RCC 7860 (cell line): ENCODE measurements around the gene GLI1.

Experiments used
- DNase-seq: peaks from one replicate; pipeline ENCODE4 v3.0.0-alpha.2; 2015; ENCODE audit warnings: low spot score
- FAIRE-seq: peaks from 2 replicates; lab custom pipeline; 2012; peaks lifted over from hg19 to GRCh38; lab: Jason Lieb, UNC

The GLI1 gene

DNA sequence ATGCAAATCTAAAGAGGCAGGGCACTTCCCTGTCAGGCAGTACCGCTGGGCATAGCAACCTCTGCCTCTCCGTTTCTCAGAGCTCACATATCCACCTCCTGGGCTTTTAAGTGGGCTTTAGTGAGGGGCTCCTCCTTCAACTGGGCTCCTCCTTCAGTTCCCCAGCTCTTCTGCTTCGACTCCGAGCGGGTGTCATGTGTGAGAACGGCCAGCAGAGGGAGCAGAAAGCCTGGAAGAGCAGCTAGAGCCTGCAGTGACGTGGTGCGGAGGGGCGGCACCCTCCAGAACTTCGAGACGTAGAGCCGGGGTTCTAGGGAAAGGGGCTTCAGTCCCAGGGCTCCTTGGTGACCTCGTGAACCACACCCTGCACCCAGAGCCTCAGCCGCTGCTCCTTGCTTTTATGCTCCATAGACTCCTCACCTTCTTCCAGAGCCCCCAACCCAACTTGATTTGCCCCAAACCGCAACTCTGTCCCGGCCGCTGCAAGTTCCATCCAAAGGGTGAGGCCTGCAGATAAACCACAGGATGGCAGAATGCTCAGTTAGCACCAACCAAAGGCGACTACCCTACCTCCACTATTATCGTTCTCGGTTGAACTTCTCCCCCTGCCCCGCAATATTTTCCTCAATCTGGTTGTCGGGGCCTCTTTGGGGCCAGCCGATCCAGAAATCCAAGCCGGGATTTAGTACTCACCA, 383 bp upstream of the GLI1 start:
- FAIRE-seq (no peak), DNase-seq (peak; percentile 90)

DNA sequence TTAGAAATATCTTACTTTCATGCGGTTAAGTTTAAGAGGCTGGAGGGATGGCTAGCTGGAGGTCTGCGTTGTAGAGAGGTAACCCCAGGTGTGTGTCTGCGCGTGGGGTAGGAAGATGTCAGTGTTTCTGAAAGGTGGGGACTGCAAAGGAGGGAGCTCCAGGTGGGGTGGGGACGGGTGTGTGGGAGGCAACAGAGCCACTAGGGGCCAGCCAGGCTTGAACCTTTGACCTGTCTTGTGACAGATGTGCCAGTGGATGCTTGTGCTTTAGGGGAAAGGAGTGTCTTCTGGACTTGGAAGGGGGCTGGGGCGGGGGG, 841 bp downstream of the GLI1 start:
- DNase-seq (no peak), FAIRE-seq (no peak)

DNA sequence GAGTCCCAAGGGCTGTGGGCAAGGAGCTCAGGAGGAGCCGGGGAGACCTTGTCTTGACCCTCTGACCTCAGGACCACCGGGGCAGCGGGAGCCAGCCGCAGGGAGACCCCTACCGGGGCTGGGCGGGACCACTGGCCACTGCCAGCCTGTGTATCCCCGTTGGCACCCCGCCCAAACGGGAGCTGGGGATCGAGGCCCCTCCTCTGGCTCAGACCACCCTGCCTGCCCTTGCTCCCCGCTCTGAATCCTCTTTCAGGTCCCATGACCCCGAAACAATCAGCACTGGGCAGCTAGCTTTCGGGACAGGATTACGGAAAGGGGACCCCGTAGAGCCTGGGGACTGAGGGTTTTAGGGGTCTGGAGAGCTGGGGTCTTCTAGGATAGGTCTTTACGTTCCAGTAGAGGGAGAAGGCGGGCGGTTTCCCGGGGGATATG, 1.3 kb downstream of the GLI1 start:
- FAIRE-seq, result no peak
- no peak for DNase-seq

DNA sequence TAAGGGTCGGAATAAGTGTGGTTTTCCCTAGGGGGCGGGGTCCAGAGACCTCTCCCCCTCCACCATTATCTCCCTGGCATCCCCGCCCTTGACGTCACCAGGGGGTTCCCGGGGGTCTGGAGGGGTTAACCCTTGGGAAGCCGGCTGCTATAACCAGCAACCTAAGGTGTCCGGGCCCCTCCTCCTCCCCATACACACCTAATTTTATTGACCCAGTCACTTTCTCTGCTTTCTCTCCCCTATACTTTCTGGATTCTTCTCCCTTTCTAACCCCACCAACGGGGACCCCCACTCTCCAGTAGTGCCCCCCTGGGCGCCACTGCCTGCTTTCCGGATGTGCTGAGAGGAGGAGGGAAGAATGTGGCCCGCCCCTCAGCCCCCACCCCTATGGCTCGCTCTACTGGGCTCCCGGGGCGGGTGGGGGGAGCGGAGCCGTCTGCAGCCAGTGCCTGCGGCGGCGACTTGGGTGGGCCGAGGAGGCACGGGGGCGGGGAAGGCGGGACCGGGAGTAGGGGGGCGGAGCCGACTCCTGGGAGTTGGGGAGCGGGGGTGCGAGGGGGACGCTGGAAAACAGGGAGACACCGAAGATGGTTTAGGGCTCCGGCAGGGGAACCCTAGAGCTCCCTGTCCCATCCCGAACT, 1.8 kb downstream of the GLI1 start:
- no peak for DNase-seq

DNA sequence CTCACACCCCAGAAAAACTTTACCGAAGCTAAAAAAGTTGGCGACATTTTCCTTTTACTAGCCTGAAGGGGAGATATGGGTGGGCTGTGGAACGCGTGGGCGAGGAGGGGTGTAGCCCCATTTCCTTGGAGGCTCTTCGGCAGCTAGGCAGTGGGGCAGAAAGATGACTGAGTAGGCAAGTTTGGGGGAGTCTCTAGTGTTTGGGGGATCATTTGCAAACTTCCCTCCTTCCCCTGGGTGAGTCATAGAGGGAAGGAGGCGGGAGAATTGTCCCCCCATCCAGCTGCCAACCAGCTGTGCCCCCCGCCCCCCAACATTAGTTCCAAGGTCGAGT, 2.3 kb downstream of the GLI1 start:
- DNase-seq (no peak), FAIRE-seq (no peak)

More for the DNA sequence above, 1.8 kb downstream of the GLI1 start:
- FAIRE-seq, result no peak

DNA sequence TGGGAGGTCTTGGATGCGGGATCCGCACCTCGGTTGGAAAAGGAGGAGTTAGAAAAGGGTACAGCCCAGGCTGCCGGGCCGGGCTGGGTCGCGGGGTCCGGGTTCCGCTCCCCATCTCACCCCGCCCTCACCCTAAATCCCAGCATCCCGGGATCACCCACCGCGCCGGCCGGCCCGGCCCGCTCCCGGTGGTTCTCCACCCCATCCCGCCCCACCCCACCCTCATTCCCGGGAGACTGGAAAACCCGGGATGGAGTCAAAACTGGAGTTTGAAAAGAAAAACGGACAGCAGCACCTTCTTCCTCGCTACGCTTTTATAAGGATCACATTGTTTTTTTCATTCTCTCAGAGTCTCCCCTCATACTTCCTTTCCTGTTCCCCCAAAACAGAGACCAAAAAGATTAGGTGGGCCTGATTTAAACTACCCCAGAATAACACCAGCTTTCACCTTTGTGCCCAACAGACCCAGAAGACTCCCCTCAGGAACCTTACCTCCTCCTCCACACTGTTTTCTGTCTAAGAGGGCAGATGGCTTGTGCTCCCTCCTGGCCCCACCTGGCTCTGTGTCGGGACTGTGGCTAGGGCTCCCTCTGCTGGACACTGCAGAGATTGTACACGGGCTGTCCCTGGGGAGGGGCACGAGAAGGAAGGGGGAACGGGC, 2.8 kb downstream of the GLI1 start:
- DNase-seq (peak; percentile 79), FAIRE-seq (no peak)

DNA sequence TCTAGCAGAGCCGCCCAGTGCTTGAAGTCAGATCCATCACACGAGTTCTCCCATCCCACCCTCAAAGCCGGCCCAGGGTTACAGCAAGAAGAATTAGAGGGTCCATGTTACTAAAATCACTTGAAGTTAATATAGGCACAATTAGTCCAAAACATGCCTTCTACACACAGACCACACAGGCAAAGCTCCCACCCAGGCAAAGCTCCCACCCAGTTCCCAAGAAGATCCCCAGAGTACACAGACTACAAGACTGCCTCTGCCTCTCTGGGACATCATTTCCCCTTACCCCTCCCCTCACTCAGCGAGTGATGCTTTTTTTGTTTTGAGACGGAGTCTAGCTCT, 3.3 kb downstream of the GLI1 start:
- FAIRE-seq (no peak), DNase-seq (no peak)

DNA sequence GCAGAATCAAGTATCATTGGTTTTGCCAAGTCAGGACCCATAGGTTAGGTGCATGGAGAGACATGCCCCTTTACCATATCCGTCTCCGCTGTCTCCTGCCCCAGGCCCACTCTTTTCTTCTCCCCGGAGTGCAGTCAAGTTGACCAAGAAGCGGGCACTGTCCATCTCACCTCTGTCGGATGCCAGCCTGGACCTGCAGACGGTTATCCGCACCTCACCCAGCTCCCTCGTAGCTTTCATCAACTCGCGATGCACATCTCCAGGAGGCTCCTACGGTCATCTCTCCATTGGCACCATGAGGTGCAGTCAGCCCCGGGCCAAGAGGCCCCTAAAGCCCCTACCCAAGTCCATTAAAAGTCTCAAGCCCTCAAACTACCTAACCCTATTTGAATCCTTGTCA, 5.0 kb downstream of the GLI1 start:
- DNase-seq (no peak), FAIRE-seq (no peak)

DNA sequence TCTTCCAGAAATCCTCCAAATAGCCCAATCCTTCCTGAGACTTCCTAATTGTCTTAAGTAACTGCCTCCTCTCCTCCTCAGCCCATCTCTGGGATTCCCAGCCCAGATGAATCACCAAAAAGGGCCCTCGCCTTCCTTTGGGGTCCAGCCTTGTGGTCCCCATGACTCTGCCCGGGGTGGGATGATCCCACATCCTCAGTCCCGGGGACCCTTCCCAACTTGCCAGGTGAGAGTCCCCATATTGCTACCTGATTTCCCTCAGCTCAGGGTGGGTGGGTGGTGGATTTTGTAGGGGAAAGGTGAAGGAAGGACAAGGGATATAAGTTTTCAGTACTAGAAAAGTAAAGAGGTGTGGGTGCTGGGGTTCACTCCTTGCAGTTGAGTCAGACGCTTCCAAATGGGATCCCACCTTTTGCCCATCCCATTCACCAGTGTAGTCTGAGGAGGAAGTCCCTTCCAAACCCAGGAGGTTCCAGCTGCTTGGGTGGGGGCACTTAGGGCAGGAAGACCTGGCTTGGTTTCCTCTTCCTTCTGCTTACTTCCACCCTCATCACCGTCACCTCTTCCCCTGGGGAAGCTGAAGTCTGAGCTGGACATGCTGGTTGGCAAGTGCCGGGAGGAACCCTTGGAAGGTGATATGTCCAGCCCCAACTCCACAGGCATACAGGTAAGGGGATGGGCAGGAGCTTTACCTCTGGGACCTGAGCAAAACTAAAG, 5.6 kb downstream of the GLI1 start:
- no peak for DNase-seq

DNA sequence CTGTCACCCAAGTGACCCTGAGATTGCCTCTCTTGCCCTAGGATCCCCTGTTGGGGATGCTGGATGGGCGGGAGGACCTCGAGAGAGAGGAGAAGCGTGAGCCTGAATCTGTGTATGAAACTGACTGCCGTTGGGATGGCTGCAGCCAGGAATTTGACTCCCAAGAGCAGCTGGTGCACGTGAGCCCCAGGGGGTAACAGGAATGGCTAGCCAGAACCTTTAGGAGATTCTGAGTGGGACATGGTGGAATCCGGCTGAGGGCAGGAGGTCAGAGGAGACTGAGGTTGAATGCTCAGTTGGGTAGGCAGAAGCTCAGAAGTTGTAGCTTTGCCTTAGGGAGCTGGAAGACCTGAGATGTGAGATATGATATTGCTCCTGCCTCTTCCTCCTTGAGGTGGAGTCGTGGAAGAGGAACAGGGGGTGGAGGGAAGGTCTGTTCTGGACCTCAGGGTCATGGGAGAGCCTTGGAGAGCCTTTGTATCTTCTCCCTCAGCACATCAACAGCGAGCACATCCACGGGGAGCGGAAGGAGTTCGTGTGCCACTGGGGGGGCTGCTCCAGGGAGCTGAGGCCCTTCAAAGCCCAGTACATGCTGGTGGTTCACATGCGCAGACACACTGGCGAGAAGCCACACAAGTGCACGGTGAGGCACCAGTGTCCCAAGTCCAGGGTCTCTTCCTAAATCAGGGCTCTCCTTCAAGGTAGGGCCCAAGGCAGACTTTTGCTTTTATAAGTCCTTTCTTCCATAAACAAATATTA, 6.3 kb downstream of the GLI1 start:
- FAIRE-seq, result no peak

More for the DNA sequence above, 5.6 kb downstream of the GLI1 start:
- FAIRE-seq, result no peak

DNA sequence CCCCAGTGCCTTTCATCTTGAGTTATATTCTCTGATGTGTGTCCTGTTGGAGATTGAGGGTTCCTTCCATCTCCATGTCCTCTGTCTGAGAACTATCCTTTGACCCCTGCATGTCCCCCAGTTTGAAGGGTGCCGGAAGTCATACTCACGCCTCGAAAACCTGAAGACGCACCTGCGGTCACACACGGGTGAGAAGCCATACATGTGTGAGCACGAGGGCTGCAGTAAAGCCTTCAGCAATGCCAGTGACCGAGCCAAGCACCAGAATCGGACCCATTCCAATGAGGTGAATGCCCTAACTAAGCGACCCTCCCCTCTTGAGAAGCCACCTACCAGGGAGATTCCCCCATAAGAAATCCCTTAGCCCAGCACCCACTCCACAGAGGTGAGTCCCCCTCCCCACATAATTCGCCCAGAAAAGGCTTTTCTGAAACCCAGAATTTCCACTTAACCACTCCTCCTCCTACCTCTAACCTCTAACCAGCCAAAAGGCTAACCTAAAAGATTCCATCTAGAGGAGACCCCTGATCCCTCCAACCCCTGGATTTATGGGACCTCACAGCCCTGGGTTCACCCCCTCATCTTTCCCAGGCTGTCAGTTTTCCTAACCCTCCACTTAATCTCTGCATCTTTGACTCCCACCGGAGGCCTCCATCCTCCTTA, 7.8 kb downstream of the GLI1 start:
- DNase-seq, result no peak
- FAIRE-seq, result no peak

More for the DNA sequence above, 6.3 kb downstream of the GLI1 start:
- DNase-seq, result no peak

DNA sequence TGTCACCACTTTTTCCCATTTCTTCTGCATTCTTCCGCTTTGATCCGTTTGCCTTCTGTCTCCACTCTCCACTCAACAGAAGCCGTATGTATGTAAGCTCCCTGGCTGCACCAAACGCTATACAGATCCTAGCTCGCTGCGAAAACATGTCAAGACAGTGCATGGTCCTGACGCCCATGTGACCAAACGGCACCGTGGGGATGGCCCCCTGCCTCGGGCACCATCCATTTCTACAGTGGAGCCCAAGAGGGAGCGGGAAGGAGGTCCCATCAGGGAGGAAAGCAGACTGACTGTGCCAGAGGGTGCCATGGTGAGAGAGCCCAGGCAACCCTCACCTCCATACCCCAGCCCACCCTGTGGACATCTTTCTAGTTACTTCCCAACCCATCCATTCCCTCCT, 8.3 kb downstream of the GLI1 start:
- no peak for DNase-seq
- FAIRE-seq, result no peak

DNA sequence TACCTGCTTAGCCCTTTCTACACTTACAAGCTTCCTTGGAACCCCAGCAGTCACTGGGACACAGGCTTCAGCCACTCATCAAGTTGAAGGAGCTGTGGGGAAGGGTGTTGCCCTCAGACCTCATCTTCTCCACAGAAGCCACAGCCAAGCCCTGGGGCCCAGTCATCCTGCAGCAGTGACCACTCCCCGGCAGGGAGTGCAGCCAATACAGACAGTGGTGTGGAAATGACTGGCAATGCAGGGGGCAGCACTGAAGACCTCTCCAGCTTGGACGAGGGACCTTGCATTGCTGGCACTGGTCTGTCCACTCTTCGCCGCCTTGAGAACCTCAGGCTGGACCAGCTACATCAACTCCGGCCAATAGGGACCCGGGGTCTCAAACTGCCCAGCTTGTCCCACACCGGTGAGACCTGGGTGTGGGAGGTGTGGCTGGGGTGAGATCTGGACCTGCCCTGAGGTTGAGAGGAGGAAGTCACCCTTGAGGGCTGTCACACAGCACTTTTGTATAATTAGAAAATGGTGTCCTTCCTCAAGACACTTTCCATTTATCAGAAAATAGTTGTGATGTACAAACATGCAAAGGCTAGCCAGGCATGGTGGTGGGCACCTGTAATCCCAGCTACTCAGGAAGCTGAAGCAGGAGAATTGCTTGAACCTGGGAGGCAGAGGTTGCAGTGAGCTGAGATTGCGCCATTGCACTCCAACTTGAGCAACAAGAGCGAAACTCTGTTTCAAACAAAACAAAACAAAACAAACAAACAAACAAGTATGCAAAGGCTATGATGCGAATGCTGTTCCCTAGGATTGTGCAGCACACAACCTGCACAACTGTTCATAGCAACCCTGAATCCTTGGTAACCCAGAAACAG, 9.9 kb downstream of the GLI1 start:
- FAIRE-seq, result no peak

DNA sequence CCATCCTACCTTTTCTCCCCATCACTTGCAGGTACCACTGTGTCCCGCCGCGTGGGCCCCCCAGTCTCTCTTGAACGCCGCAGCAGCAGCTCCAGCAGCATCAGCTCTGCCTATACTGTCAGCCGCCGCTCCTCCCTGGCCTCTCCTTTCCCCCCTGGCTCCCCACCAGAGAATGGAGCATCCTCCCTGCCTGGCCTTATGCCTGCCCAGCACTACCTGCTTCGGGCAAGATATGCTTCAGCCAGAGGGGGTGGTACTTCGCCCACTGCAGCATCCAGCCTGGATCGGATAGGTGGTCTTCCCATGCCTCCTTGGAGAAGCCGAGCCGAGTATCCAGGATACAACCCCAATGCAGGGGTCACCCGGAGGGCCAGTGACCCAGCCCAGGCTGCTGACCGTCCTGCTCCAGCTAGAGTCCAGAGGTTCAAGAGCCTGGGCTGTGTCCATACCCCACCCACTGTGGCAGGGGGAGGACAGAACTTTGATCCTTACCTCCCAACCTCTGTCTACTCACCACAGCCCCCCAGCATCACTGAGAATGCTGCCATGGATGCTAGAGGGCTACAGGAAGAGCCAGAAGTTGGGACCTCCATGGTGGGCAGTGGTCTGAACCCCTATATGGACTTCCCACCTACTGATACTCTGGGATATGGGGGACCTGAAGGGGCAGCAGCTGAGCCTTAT, 10.8 kb downstream of the GLI1 start:
- FAIRE-seq, result no peak
- no peak for DNase-seq

More for the DNA sequence above, 9.9 kb downstream of the GLI1 start:
- DNase-seq, result no peak

DNA sequence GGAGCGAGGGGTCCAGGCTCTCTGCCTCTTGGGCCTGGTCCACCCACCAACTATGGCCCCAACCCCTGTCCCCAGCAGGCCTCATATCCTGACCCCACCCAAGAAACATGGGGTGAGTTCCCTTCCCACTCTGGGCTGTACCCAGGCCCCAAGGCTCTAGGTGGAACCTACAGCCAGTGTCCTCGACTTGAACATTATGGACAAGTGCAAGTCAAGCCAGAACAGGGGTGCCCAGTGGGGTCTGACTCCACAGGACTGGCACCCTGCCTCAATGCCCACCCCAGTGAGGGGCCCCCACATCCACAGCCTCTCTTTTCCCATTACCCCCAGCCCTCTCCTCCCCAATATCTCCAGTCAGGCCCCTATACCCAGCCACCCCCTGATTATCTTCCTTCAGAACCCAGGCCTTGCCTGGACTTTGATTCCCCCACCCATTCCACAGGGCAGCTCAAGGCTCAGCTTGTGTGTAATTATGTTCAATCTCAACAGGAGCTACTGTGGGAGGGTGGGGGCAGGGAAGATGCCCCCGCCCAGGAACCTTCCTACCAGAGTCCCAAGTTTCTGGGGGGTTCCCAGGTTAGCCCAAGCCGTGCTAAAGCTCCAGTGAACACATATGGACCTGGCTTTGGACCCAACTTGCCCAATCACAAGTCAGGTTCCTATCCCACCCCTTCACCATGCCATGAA, 11.5 kb downstream of the GLI1 start:
- DNase-seq (no peak), FAIRE-seq (no peak)

DNA sequence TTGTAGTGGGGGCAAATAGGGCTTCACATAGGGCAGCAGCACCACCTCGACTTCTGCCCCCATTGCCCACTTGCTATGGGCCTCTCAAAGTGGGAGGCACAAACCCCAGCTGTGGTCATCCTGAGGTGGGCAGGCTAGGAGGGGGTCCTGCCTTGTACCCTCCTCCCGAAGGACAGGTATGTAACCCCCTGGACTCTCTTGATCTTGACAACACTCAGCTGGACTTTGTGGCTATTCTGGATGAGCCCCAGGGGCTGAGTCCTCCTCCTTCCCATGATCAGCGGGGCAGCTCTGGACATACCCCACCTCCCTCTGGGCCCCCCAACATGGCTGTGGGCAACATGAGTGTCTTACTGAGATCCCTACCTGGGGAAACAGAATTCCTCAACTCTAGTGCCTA, 12.1 kb downstream of the GLI1 start:
- FAIRE-seq (no peak), DNase-seq (no peak)

DNA sequence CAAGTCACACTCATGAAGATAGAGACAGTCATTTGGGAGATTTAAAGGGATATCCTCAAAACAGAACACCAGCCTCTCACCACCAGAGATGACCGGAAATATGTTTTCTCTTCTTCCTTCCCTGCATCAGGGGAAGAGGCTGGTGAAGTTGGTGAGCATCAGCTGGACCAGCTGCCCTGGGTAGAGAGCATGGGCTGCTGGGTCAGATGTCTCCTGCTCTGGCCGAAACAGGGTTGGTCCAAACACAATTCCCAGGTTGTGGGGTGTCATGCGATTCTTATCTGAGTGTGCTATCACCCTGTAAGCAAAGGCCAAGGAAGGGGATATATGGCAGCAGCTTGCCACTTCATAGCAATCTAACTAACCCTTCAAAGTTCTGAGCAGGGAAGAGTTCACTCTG, 12.8 kb downstream of the GLI1 start:
- FAIRE-seq (no peak), DNase-seq (no peak)

DNA sequence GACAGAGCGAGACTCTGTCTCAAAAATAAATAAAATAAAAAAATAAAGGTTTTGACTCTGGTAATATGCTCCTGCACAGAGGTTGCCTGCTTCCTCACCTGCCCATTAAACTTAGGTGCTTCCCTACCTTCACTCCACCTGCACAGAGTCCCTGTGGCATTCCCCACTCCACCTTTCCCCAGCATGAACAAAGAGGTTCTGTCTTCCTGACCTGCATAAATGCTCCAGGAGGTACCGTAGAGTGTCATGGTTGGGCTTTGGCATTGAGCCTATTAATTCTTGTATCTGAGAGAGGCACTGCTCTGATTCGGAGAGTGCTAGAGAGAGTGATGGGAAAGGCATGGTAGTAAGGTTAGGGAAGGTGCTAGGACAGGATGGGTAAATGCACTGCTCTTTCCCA, 13.8 kb downstream of the GLI1 start:
- FAIRE-seq (no peak), DNase-seq (no peak)

DNA sequence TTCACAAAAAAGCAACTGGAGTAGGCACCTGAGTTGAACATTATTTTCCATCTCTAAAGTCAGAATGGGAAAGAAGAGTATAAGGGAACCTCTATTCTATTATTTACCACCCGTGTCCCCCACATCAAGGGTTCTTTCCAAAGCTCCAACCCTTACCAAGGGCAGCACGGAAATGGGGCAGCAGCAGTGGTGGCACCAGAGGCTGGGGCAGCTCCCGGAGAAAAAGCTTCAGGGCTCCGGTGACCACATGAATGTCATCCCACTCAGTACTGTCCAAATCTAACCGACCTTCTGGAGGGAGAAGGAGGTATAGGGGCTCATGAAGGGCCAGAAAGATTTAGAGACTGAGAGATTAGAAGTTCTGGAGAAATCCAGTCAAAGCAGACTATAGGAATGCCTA, 14.3 kb downstream of the GLI1 start:
- FAIRE-seq (no peak), DNase-seq (no peak)
